Liver (tissue), 9 donors: ENCODE data around the gene STK32C. TPM values are rescaled to one million over a fixed set of nuclear protein-coding genes. Genes with fewer than 3 reads are reported as not detected.

Source experiments
- DNase-seq: peaks from one replicate; pipeline ENCODE4 v3.0.0-alpha.2; 2017; ENCODE audit warnings: low spot score
- H3K27ac ChIP-seq, 2 donors: one replicate each; pipeline ENCODE4 v1.7.0; 2013; ENCODE audit warnings: inconsistent platforms in 2 of 2, low read length in 2 of 2, control low read depth in 1 of 2, low read depth in 1 of 2, mild to moderate bottlenecking in 1 of 2
- H3K27me3 ChIP-seq, 4 donors: one replicate each; pipeline versions ENCODE4 v1.6.1 to v1.7.0; 2013; ENCODE audit warnings: low read length in 3 of 4, inconsistent platforms in 1 of 4, mild to moderate bottlenecking in 1 of 4, moderate library complexity in 1 of 4; ENCODE audit not compliant: control insufficient read depth in 4 of 4, insufficient read depth in 4 of 4
- H3K36me3 ChIP-seq, 4 donors: one replicate each; pipeline versions ENCODE4 v1.6.1 to v1.7.0; 2013; ENCODE audit warnings: low read length in 3 of 4, mild to moderate bottlenecking in 3 of 4, low read depth in 1 of 4, moderate library complexity in 1 of 4; ENCODE audit not compliant: control insufficient read depth in 4 of 4, insufficient read depth in 3 of 4
- H3K4me1 ChIP-seq, 4 donors: one replicate each; pipeline versions ENCODE4 v1.6.1 to v1.7.0; 2013; ENCODE audit warnings: low read length in 3 of 4, mild to moderate bottlenecking in 3 of 4, moderate library complexity in 1 of 4; ENCODE audit not compliant: control insufficient read depth in 4 of 4, insufficient read depth in 4 of 4
- H3K4me3 ChIP-seq, 3 donors: one replicate each; pipeline versions ENCODE4 v1.6.1 to v1.7.0; 2013; ENCODE audit warnings: low read length in 3 of 3, control low read depth in 1 of 3, low read depth in 1 of 3, mild to moderate bottlenecking in 1 of 3
- H3K9ac ChIP-seq, 2 donors: one replicate each; pipeline ENCODE4 v1.7.0; 2013; ENCODE audit warnings: low read length in 2 of 2, mild to moderate bottlenecking in 2 of 2, moderate library complexity in 2 of 2, control low read depth in 1 of 2, low read depth in 1 of 2
- H3K9me3 ChIP-seq, 4 donors: one replicate each; pipeline versions ENCODE4 v1.6.1 to v1.7.0; 2013; ENCODE audit warnings: low read length in 3 of 4; ENCODE audit not compliant: control insufficient read depth in 4 of 4
- ATF3 ChIP-seq: IDR thresholded peaks from 2 replicates; pipeline ENCODE4 v1.6.1; 2016; ENCODE audit warnings: antibody characterized with exemption
- FOXA2 ChIP-seq: IDR thresholded peaks from 2 replicates; pipeline ENCODE4 v1.6.1; 2016; ENCODE audit warnings: antibody characterized with exemption
- JUND ChIP-seq, 2 donors: IDR thresholded peaks; 2 replicates each; pipeline ENCODE4 v1.6.1; 2016; ENCODE audit warnings: antibody characterized with exemption in 2 of 2
- NR2F2 ChIP-seq: IDR thresholded peaks from 2 replicates; pipeline ENCODE4 v1.6.1; 2016; ENCODE audit warnings: antibody characterized with exemption
- RAD21 ChIP-seq, 2 donors: IDR thresholded peaks; 2 replicates each; pipeline ENCODE4 v1.6.1; 2016; ENCODE audit warnings: antibody characterized with exemption in 2 of 2, mild to moderate bottlenecking in 2 of 2
- RXRA ChIP-seq, 2 donors: IDR thresholded peaks; 2 replicates each; pipeline ENCODE4 v1.6.1; 2017 to 2018; ENCODE audit warnings: antibody characterized with exemption in 2 of 2, mild to moderate bottlenecking in 1 of 2
- YY1 ChIP-seq: IDR thresholded peaks from 2 replicates; pipeline ENCODE4 v1.6.1; 2016; ENCODE audit warnings: antibody characterized with exemption, mild to moderate bottlenecking
- WGBS: extraction: QIAGEN DNeasy Blood & Tissue Kit; methylation state at CpG from one replicate; pipeline ENCODE4 v1.1.7; 2013; 5-methylcytosine and 5-hydroxymethylcytosine counted together
- polyA plus RNA-seq, 2 donors: library from polyadenylated mRNA; stranded (reverse) in 1 of 2; unstranded in 1 of 2; fragments of 200-250 nt in 1 of 2; fragments of >200 nt in 1 of 2; fragmentation: Nextera tagmentation in 1 of 2; extraction: Ambion mirVana in 1 of 2; gene quantifications; one replicate each; pipeline versions ENCODE4 v1.2.1 to v1.2.3, GENCODE V29; 2013 to 2015
- total RNA-seq, 2 donors: library from RNA; depleted of rRNA; stranded (reverse); fragments of >200 nt; gene quantifications; one replicate each; pipeline ENCODE4 v1.2.3, GENCODE V29; 2014
- TF ChIP-seq, protein P1 (sequence below): fragments of 150-350 bp; IDR thresholded peaks from 2 replicates; pipeline ENCODE4 v1.5.1; 2017; ENCODE audit warnings: improper control_type of control experiment, low read depth, low read length; ENCODE audit not compliant: missing input control
- donor health status: healthy.
- donor health status: healthy.
- donor health status: healthy.
- donor health status: healthy.
- donor health status: healthy.

Gene STK32C
- total and polyA plus RNA-seq, 4 donors = 1.8 to 4.6 (median 2.2) TPM

GRCh38 chr10:132232981-132233380 is 74.8 kb downstream of the STK32C start:
- no peaks in the 10 kb centered on the region for H3K36me3 ChIP-seq
- H3K27ac ChIP-seq = no peak overlapping the region
- TF ChIP-seq ATF3 = no peak
- no peak for TF ChIP-seq JUND (IDR thresholded peaks at IDR 0.05)
- TF ChIP-seq, protein P1, sequence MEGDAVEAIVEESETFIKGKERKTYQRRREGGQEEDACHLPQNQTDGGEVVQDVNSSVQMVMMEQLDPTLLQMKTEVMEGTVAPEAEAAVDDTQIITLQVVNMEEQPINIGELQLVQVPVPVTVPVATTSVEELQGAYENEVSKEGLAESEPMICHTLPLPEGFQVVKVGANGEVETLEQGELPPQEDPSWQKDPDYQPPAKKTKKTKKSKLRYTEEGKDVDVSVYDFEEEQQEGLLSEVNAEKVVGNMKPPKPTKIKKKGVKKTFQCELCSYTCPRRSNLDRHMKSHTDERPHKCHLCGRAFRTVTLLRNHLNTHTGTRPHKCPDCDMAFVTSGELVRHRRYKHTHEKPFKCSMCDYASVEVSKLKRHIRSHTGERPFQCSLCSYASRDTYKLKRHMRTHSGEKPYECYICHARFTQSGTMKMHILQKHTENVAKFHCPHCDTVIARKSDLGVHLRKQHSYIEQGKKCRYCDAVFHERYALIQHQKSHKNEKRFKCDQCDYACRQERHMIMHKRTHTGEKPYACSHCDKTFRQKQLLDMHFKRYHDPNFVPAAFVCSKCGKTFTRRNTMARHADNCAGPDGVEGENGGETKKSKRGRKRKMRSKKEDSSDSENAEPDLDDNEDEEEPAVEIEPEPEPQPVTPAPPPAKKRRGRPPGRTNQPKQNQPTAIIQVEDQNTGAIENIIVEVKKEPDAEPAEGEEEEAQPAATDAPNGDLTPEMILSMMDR = no peak
- no peak for TF ChIP-seq RXRA (IDR thresholded peaks at IDR 0.05)
- no peaks in the 10 kb centered on the region for H3K9me3 ChIP-seq
- WGBS = 72% methylated on average over 9 of the region's 9 CpGs
- no peaks in the 10 kb centered on the region for H3K4me1 ChIP-seq
- H3K27me3 ChIP-seq = no peaks in the 10 kb centered on the region
- H3K9ac ChIP-seq = no peak overlapping the region
- DNase-seq = no peak
- H3K4me3 ChIP-seq = no peak overlapping the region

GRCh38 chr10:132232023-132232951 is 75.5 kb downstream of the STK32C start:
- H3K9ac ChIP-seq = no peak overlapping the region
- no peak for DNase-seq
- 69% methylated on average over 35 of the region's 35 CpGs for WGBS

DNA sequence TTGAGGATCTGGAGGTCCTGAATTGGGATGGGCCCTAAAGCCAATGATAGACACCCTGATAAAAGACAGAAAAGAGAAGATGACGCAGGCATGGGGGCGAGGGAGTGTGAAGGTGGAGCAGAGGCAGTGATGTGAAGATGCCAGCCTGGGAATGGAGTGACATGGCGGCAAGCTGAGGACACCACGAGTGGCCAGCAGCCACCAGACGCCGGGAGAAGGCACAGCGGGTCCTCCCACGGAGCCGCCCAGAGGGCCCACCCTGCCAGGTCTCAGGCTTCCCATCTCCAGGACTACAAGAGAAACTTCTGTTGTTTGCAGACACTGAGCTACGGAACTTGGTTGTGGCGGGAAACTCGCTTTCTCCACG is 76.1 kb downstream of the STK32C start:
- Histone ChIP-seq H3K4me1 (no peaks in the 10 kb centered on the region), H3K9me3 (no peaks in the 10 kb centered on the region), H3K4me3 (no peak overlapping the region), H3K36me3 (no peaks in the 10 kb centered on the region), H3K27ac (no peak overlapping the region), H3K27me3 (no peaks in the 10 kb centered on the region), H3K9ac (no peak overlapping the region)
- 83% methylated on average over 13 of the region's 13 CpGs for WGBS
- no peak for DNase-seq
- TF ChIP-seq ATF3 = no peak
- no peak for TF ChIP-seq FOXA2
- TF ChIP-seq YY1 = no peak

More at GRCh38 chr10:132232023-132232951, 75.5 kb downstream of the STK32C start:
- Histone ChIP-seq H3K4me3 (no peak overlapping the region), H3K36me3 (no peaks in the 10 kb centered on the region), H3K9me3 (no peaks in the 10 kb centered on the region), H3K27me3 (no peaks in the 10 kb centered on the region), H3K4me1 (no peaks in the 10 kb centered on the region), H3K27ac (no peak overlapping the region)
- TF ChIP-seq ATF3 = no peak
- TF ChIP-seq RAD21 (IDR thresholded peaks at IDR 0.05) = no peak
- TF ChIP-seq NR2F2 = no peak
